SU-DHL-6 (cell line): ENCODE data around the gene UNC5C.

ENCODE experiments used
- H2AFZ ChIP-seq: fragments of 200-600 bp; sonication (generic); 2 replicates; pipeline ENCODE4 v1.6.1; 2014; ENCODE audit warnings: low read depth, mild to moderate bottlenecking, moderate library complexity, mixed read lengths, antibody characterized with exemption, low read length; ENCODE audit not compliant: severe bottlenecking
- H3F3A ChIP-seq: fragments of 200-600 bp; shearing (Covaris generic); 2 replicates; pipeline ENCODE4 v1.6.0; 2016; ENCODE audit warnings: antibody characterized with exemption, mild to moderate bottlenecking; ENCODE audit not compliant: insufficient read depth
- H3K27ac ChIP-seq: fragments of 200-600 bp; sonication (generic); 2 replicates; pipeline ENCODE4 v1.5.1; 2016; ENCODE audit warnings: low read depth, mild to moderate bottlenecking, low read length, moderate library complexity, mixed read lengths
- H3K27me3 ChIP-seq: fragments of 200-600 bp; sonication (generic), shearing (Covaris generic); 2 replicates; pipeline ENCODE4 v1.6.0; 2014; ENCODE audit warnings: mild to moderate bottlenecking, low read length
- H3K36me3 ChIP-seq: fragments of 200-600 bp; sonication (generic); 2 replicates; pipeline ENCODE4 v1.6.1; 2014; ENCODE audit warnings: mild to moderate bottlenecking, low read length, mixed read lengths
- H3K4me2 ChIP-seq: fragments of 300-600, 200-600 bp; shearing (Covaris generic), sonication (generic); 2 replicates; pipeline ENCODE4 v1.6.0; 2014; ENCODE audit warnings: low read length, low read depth, mild to moderate bottlenecking; ENCODE audit not compliant: poor library complexity, severe bottlenecking
- H3K4me3 ChIP-seq: fragments of 200-600 bp; sonication (generic); 2 replicates; pipeline ENCODE4 v1.5.1; 2014; ENCODE audit warnings: antibody characterized with exemption, low read length, mild to moderate bottlenecking, mixed read lengths; ENCODE audit not compliant: insufficient read depth, poor library complexity, severe bottlenecking
- H3K79me2 ChIP-seq: fragments of 200-600 bp; sonication (generic); 2 replicates; pipeline ENCODE4 v1.6.1; 2014; ENCODE audit warnings: mild to moderate bottlenecking, low read length, moderate library complexity; ENCODE audit not compliant: insufficient read depth
- H3K9ac ChIP-seq: fragments of 200-600 bp; sonication (generic); 2 replicates; pipeline ENCODE4 v1.7.0; 2014; ENCODE audit warnings: mild to moderate bottlenecking, low read length
- H3K9me2 ChIP-seq: fragments of 200-600 bp; sonication (generic); replicated peaks from 2 replicates; pipeline ENCODE4 v1.6.1; 2014; ENCODE audit warnings: low read length; ENCODE audit not compliant: insufficient read depth
- H3K9me3 ChIP-seq: fragments of 200-600 bp; sonication (generic); 2 replicates; pipeline ENCODE4 v1.6.1; 2014; ENCODE audit warnings: low read length, mixed read lengths; ENCODE audit not compliant: insufficient read depth
- H4K20me1 ChIP-seq: fragments of 200-600 bp; sonication (generic); 2 replicates; pipeline ENCODE4 v1.6.1; 2014; ENCODE audit warnings: low read depth, mild to moderate bottlenecking, antibody characterized with exemption, low read length, moderate library complexity, mixed read lengths
- EZH2phosphoT487 ChIP-seq: fragments of 200-600 bp; sonication (generic), shearing (Covaris generic); conservative IDR thresholded peaks from 2 replicates; pipeline ENCODE4 v1.6.1; 2018; ENCODE audit warnings: mild to moderate bottlenecking, antibody characterized with exemption, low read length, moderate library complexity, mixed read lengths
- TF ChIP-seq, protein P1 (sequence below): fragments of 200-600 bp; sonication (generic); IDR thresholded peaks from one replicate; pipeline ENCODE4 v1.5.1; 2017; ENCODE audit warnings: antibody characterized with exemption, mild to moderate bottlenecking, low read length, moderate library complexity; ENCODE audit not compliant: insufficient read depth, poor library complexity, severe bottlenecking

Gene UNC5C

DNA sequence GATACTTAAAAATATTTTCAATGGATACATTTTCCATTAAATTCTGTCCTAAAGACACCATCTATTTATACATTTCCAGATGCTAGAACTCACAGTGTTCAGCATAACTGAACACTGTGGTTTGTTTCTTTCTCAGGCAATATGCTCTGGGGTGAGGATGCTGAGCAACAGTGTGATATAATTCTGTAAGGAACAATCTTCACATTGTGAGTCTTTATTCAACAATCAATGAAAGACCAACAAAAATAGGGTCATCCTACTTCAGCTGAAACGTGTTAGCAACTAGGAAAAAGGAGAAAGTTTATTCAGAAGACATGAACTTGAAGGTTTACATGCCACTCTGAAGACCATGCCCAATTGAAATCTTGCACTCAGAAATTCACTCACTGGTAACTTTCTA lies 284.8 kb downstream of the UNC5C start:
- Histone ChIP-seq H3K9me2 (no peaks in the 10 kb centered on the region), H3K27me3 (no peaks in the 10 kb centered on the region), H3K9ac (no peak overlapping the region), H3K4me2 (no peak overlapping the region), H4K20me1 (no peaks in the 10 kb centered on the region), H3K9me3 (no peaks in the 10 kb centered on the region), H2AFZ (no peak overlapping the region), H3F3A (no peaks in the 10 kb centered on the region), H3K4me3 (no peak overlapping the region), H3K27ac (no peak overlapping the region), H3K79me2 (no peaks in the 10 kb centered on the region), H3K36me3 (no peaks in the 10 kb centered on the region)
- TF ChIP-seq, protein P1, sequence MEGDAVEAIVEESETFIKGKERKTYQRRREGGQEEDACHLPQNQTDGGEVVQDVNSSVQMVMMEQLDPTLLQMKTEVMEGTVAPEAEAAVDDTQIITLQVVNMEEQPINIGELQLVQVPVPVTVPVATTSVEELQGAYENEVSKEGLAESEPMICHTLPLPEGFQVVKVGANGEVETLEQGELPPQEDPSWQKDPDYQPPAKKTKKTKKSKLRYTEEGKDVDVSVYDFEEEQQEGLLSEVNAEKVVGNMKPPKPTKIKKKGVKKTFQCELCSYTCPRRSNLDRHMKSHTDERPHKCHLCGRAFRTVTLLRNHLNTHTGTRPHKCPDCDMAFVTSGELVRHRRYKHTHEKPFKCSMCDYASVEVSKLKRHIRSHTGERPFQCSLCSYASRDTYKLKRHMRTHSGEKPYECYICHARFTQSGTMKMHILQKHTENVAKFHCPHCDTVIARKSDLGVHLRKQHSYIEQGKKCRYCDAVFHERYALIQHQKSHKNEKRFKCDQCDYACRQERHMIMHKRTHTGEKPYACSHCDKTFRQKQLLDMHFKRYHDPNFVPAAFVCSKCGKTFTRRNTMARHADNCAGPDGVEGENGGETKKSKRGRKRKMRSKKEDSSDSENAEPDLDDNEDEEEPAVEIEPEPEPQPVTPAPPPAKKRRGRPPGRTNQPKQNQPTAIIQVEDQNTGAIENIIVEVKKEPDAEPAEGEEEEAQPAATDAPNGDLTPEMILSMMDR: no peak
- no peak for TF ChIP-seq EZH2phosphoT487

DNA sequence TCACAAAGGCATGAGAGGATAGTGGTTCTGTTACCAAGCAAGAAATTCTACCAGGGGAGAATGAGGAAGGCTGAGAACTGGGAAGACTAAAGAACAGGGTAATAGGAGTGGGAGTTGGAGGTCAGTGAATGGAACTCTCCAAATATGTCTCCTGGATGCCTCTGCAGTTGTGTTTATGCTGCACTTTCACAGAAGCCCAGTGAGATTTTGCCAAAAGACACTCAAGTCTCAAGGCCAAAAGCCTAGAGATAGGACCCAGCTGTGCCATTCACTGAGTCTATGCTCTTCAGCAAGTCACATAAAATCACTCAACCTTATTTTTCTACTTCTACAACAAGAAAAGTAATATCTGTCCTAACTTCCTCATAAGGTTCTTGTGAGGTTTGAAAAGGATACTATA lies 285.4 kb downstream of the UNC5C start:
- Histone ChIP-seq H3K9me3 (no peaks in the 10 kb centered on the region), H3K4me2 (no peak overlapping the region), H3K9me2 (no peaks in the 10 kb centered on the region), H4K20me1 (no peaks in the 10 kb centered on the region), H3K36me3 (no peaks in the 10 kb centered on the region), H3F3A (no peaks in the 10 kb centered on the region), H3K79me2 (no peaks in the 10 kb centered on the region), H3K4me3 (no peak overlapping the region), H2AFZ (no peak overlapping the region), H3K27ac (no peak overlapping the region), H3K27me3 (no peaks in the 10 kb centered on the region), H3K9ac (no peak overlapping the region)
- TF ChIP-seq EZH2phosphoT487: no peak
- TF ChIP-seq, protein P1: no peak

- no peak overlapping the region for H3K9ac ChIP-seq
- no peaks in the 10 kb centered on the region for H3K9me2 ChIP-seq
- no peaks in the 10 kb centered on the region for H3F3A ChIP-seq
- H3K4me2 ChIP-seq: no peak overlapping the region
- H3K36me3 ChIP-seq: no peaks in the 10 kb centered on the region
- H3K27me3 ChIP-seq: no peaks in the 10 kb centered on the region
- TF ChIP-seq, protein P1: no peak
- no peak for TF ChIP-seq EZH2phosphoT487
- no peak overlapping the region for H3K4me3 ChIP-seq
- H4K20me1 ChIP-seq: no peaks in the 10 kb centered on the region
- no peaks in the 10 kb centered on the region for H3K9me3 ChIP-seq
- H3K27ac ChIP-seq: no peak overlapping the region
- H2AFZ ChIP-seq: no peak overlapping the region
- H3K79me2 ChIP-seq: no peaks in the 10 kb centered on the region
Measured at GRCh38 chr4:95256108-95256835, 292.5 kb downstream of the UNC5C start.
